Measurements from ENCODE around the gene MAU2.
"Not testable (repeated sequence)": the region's sequence is repeated elsewhere in the genome, so short reads cannot be mapped to it uniquely, and the experiment has no call there.

Gene MAU2

GRCh38 chr19:19380316-19380715 lies 59.7 kb downstream of the MAU2 start:
- not testable (repeated sequence) for H3K27ac Mint-ChIP-seq, H3K4me3 Mint-ChIP-seq, H3K4me1 Mint-ChIP-seq, H3K27me3 Mint-ChIP-seq, H3K9me3 Mint-ChIP-seq, H3K36me3 Mint-ChIP-seq

DNA sequence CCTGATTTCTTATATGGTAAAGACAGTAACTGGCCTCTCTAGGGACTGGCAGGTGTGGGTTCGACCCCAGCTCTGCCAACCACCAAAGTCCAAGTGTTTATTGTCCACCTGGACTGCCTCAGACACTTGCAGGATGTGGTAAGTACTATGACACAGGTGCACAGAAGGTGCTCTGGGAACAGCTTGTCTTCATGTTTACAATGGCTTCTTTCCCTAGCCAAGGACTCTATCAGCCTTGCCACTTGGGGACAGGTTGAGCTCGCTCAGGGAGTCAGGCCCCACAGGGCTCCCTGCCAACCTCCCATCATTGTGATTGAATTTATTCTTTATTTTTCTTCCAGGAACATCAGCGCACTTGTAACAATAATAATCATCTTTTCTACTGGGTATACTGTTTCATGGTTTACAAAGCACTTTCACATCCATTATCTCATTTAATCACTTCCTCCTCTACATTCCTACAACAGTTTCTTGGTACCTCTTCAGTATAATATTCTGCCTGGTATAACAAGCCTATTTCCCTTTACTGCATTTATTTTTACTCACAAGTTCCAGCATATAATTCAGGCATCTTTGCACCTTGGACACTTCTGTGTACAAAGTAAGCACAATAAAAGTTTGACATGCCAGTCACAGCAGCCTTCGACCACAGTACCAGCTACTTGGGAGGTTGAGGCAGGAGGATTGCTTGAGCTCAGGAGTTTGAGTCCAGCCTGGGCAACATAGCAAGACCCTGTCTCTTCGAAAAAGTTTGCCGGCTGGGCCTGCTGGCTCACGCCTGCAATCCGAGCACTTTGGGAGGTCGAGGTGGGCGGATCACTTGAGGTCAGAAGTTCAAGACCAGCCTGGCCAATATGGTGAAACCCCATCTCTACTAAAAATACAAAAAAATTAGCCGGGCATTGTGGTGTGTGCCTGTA lies 60.6 kb downstream of the MAU2 start:
- H3K9me3 Mint-ChIP-seq: no peaks in the 10 kb centered on the region
- H3K4me1 Mint-ChIP-seq: peaks cover 3% of the 10 kb centered on the region
- no peaks in the 10 kb centered on the region for H3K27me3 Mint-ChIP-seq
- H3K4me3 Mint-ChIP-seq: no peak overlapping the region
- H3K36me3 Mint-ChIP-seq: no peaks in the 10 kb centered on the region
- peak overlapping the region; percentile 30 for H3K27ac Mint-ChIP-seq

- Mint-ChIP-seq H3K27ac (no peak overlapping the region), H3K4me3 (no peak overlapping the region), H3K27me3 (no peaks in the 10 kb centered on the region), H3K4me1 (peaks cover 9% of the 10 kb centered on the region), H3K9me3 (no peaks in the 10 kb centered on the region), H3K36me3 (no peaks in the 10 kb centered on the region)
Measured at GRCh38 chr19:19382118-19382517, 61.5 kb downstream of the MAU2 start.

- Mint-ChIP-seq H3K27me3 (no peaks in the 10 kb centered on the region), H3K4me1 (peaks cover 33% of the 10 kb centered on the region), H3K4me3 (peak overlapping the region; percentile 92), H3K36me3 (no peaks in the 10 kb centered on the region), H3K27ac (no peak overlapping the region), H3K9me3 (no peaks in the 10 kb centered on the region)
Measured at GRCh38 chr19:19384486-19384885, 63.9 kb downstream of the MAU2 start.

DNA sequence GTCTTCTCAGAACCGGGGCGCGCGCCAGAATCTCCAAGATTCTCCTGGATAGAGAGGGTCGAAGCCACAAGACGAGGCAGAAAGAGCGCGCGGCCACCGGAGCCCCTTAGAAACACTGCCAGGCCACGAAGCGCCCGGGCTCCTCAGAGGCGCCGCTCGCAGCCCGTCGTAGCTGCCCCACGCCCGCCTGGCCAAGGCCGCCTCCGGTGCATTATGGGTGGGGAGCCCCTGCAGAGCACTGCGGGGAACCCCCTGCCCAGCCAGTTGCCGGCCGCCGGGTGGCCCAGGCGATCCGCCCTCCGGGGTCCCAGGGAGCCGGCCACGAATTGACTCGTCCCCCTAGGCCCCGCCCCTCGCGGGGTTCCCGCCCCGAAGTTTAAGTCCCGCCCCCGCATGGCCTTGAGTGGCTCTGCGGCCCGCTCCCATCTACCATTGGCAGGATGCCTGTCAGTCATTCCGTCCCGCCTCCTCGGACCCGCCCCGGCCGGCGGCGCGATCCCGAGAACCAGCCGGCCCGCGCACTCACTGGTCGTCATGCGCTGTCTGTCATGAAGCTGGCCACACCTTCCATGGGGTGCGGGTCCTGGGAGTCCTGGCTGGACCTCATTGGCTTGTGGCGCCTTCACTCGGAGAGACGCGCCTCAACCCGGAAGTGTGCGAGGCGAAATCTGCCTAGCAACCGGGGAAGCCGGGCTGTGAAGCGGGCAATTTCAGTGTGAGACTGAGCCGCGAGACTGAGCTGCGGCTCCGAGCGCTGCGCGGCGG lies 64.7 kb downstream of the MAU2 start:
- Mint-ChIP-seq H3K9me3 (no peaks in the 10 kb centered on the region), H3K4me1 (peaks cover 40% of the 10 kb centered on the region), H3K4me3 (peak overlapping the region; percentile 92), H3K27ac (peak overlapping the region; percentile 90), H3K27me3 (no peaks in the 10 kb centered on the region), H3K36me3 (no peaks in the 10 kb centered on the region)

DNA sequence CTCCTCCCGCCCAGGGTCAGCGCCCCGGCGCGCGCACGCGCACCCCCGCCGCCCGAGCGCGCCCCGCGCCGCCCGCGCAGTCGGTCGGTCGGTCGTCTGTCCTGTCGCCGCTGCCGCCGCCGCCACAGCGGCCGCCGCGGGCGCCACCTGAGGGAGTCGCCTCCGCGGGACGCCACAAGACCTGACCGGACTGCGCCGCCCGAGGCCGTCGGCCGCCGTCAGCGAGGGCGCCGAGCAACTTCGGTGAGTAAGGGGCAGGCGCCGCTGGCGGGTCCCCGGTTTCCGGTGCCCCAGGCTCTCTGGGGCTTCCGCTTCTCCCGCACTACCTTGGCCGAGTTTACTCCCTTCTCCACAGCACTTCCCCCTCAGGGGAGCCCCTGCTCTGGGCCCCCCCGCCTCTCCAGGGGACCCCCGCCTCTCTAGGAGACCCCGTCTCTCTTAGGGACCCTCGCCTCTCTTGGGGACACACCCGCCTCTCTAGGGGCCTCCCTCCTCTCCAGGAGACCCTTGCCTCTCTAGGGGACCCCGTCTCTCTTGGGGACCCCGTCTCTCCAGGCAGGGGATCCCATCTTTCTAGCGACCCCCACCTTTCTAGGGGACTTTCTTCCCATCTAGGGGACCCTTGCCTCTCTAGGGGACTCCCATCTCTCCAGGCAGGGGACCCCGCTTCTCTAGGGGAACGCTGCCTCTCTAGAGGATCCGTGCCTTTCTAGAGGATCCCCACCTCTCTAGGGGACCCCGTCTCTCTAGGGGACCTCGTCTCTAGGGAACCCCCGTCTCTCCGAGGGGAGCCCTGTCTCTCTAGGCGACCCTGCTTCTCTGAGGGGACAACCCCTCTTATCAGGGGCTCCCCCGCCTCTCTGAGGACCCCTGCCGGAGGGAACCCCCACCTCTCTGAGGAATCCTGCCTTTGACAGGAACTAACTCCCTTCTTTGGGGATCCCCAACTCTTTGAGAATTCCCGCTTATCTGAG lies 65.6 kb downstream of the MAU2 start:
- Mint-ChIP-seq H3K4me1 (peaks cover 49% of the 10 kb centered on the region), H3K9me3 (no peaks in the 10 kb centered on the region), H3K27ac (peak overlapping the region; percentile 81), H3K27me3 (no peaks in the 10 kb centered on the region), H3K36me3 (no peaks in the 10 kb centered on the region), H3K4me3 (peak overlapping the region; percentile 96)

DNA sequence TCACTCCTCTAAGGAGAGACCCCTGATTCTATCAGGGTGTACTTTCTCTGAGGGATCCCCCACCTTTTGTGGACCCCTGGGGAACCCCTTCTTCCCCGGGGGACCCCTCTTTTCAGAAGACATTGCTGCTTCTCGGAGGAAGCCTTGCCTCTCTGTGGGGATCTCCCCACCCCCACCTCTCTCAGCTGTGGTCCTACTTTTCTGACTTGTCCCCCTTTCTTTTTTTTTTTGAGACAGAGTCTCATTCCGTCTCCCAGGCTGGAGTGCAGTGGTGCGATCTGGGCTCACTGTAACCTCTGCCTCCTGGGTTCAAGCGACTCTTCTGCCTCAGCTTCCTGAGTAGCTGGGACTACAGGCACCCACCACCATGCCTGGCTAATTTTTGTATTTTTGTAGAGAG lies 66.5 kb downstream of the MAU2 start:
- Mint-ChIP-seq H3K9me3 (no peaks in the 10 kb centered on the region), H3K27me3 (no peaks in the 10 kb centered on the region), H3K4me3 (peak overlapping the region; percentile 96), H3K36me3 (no peaks in the 10 kb centered on the region), H3K4me1 (peaks cover 54% of the 10 kb centered on the region), H3K27ac (peak overlapping the region; percentile 70)

DNA sequence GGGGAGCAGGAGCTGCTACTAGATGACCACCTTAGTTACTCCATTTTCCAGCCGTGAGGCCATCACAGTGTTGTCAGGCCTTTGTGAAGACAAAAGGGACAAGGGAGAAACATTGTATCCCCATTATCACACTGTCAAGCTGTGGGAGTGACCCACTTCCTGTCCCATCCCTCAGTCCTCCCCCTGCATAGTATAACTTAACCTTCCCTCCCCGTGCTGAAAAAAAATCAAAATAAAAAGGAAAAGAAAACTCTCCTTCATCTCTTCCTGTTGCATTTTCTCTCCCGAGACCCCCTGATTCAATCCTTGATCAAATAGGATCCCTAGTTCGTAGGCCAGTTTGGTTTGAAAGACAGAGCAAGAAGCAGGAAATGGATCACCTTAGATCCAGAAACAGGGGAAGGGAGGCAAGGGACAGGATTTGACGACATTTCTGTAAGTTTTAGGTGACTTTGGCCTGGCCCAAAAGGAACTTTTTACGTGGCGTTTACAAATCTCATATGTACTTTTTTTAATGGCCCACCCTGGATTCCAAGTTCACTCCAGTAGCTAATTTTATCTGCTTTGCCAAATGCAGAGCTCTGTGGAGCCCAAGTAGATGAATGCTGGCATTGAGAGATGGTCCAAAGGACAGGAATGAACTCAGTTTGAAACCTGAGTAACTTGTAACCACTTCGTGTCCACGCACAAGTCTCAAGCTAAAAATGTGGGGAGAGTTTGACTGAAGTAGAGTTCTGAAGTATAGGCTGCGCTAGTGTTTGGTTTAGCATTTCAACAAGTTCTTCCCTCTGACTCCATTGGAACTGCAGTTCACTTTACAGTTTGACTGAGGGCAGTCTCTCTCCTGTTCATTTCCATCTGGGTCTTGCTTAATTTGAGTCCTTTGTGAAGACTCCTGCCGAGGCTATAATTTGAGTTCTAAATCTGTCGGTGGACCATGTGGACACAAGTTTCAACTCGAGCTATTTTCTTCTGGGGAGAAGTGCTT lies 68.2 kb downstream of the MAU2 start:
- Mint-ChIP-seq H3K4me1 (peaks cover 62% of the 10 kb centered on the region), H3K27ac (peak overlapping the region; percentile 88), H3K36me3 (no peaks in the 10 kb centered on the region), H3K4me3 (peak overlapping the region; percentile 96), H3K27me3 (no peaks in the 10 kb centered on the region), H3K9me3 (no peaks in the 10 kb centered on the region)

DNA sequence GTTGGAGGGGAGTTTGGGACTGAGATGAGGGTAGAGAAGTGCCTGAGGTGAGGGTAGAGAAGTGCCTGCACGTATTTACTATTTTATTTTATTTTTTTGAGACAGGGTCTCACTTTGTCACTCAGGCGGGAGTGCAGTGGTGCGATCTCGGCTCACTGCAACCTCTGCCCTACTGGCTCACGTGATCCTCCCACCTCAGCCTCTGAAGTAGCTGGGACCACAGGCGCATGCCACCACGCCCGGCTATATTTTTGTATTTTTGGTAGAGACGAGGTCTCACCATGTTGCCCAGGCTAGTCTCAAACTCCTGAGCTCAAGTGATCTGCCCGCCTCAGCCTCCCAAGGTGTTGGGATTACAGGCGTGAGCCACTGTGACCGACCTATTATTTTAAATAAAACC lies 69.1 kb downstream of the MAU2 start:
- H3K36me3 Mint-ChIP-seq, H3K27me3 Mint-ChIP-seq, H3K9me3 Mint-ChIP-seq, H3K4me3 Mint-ChIP-seq: not testable (repeated sequence)
- H3K27ac Mint-ChIP-seq: peak overlapping the region; percentile 88
- H3K4me1 Mint-ChIP-seq: peaks cover 70% of the 10 kb centered on the region

DNA sequence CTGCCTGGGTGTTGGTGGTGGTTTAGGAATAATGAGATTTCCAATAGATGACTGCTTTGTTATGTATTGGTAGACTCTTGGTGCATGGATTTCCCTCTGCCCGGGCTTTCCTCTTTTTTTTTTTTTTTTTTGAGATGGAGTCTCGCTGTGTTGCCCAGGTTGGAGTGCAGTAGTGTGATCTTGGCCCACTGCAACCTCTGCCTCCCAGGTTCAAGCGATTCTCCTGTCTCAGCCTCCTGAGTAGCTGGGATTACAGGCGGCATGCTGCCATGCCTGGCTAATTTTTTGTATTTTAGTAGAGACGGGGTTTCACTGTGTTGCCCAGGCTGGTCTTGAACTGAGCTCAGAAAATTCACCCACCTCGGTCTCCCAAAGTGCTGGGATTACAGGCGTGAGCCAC lies 73.7 kb downstream of the MAU2 start:
- H3K27me3 Mint-ChIP-seq, H3K36me3 Mint-ChIP-seq, H3K9me3 Mint-ChIP-seq, H3K4me3 Mint-ChIP-seq: not testable (repeated sequence)
- peak overlapping the region; percentile 46 for H3K27ac Mint-ChIP-seq
- H3K4me1 Mint-ChIP-seq: peaks cover 59% of the 10 kb centered on the region

- Mint-ChIP-seq H3K4me3 (no peak overlapping the region), H3K27ac (no peak overlapping the region), H3K9me3 (no peaks in the 10 kb centered on the region), H3K36me3 (no peaks in the 10 kb centered on the region), H3K27me3 (no peaks in the 10 kb centered on the region), H3K4me1 (peaks cover 51% of the 10 kb centered on the region)
Measured at GRCh38 chr19:19399733-19400433, 79.3 kb downstream of the MAU2 start.

DNA sequence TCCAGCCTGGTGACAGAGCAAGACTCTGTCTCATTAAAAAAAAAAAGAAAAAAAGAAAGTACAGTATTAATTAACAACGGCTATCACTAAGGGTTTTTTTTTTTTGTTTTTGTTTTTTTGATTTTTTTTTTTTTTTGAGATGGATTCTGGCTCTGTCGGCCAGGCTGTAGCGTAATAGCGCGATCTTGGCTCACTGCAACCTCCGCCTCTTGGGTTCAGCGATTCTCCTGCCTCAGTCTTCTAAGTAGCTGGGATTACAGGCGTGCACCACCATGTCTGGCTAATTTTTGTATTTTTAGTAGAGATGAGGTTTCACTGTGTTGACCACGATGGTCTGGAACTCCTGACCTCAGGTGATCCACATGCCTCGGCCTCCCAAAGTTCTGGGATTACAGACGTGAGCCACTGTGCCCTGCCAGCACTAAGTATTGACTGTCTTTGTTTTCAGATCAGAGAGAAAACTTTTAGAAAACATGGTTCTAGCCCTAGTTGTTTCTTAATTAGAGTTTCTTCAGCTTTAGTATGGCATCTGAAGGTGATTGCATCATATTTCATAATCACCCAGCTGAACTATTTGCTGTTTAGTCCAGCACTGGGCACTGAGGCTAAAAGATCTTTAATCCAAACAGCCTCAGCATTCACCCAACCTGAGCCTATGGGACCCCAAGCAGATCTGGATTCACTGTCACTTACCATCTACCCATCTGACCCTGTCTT lies 82.2 kb downstream of the MAU2 start:
- no peaks in the 10 kb centered on the region for H3K27me3 Mint-ChIP-seq
- peak overlapping the region; percentile 83 for H3K27ac Mint-ChIP-seq
- H3K36me3 Mint-ChIP-seq: no peaks in the 10 kb centered on the region
- no peaks in the 10 kb centered on the region for H3K9me3 Mint-ChIP-seq
- no peak overlapping the region for H3K4me3 Mint-ChIP-seq
- peaks cover 54% of the 10 kb centered on the region for H3K4me1 Mint-ChIP-seq

GRCh38 chr19:19403373-19403901 lies 82.8 kb downstream of the MAU2 start:
- Mint-ChIP-seq H3K27ac (peak overlapping the region; percentile 83), H3K4me1 (peaks cover 60% of the 10 kb centered on the region), H3K4me3 (peak overlapping the region; percentile 42), H3K36me3 (no peaks in the 10 kb centered on the region), H3K9me3 (no peaks in the 10 kb centered on the region), H3K27me3 (no peaks in the 10 kb centered on the region)

All from activated naive CD4-positive, alpha-beta T cell treated with anti-CD3 and anti-CD28 coated beads, Interleukin-2, amount 50 U/mL, for 24 hours (primary cell).